Ovary (tissue), 9 donors: Measurements from ENCODE around the gene CHCHD6. TPM values are rescaled to one million over a fixed set of nuclear protein-coding genes. Genes with fewer than 3 reads are reported as not detected.

Experiments used
- DNase-seq, 5 donors: peaks; one replicate each; pipeline ENCODE4 v3.0.0-alpha.2; 2019 to 2020
- H3K27ac ChIP-seq, 2 donors: fragments of 200-600 bp; one replicate each; pipeline versions ENCODE4 v1.5.1 to v1.8.0; 2019 to 2022
- H3K27me3 ChIP-seq: fragments of 200-600 bp; one replicate; pipeline ENCODE4 v1.8.0; 2022
- H3K36me3 ChIP-seq: fragments of 200-600 bp; sonication (generic); one replicate; pipeline ENCODE4 v1.5.1; 2019
- H3K4me1 ChIP-seq: one replicate; pipeline ENCODE4 v1.8.1; 2013; ENCODE audit warnings: mild to moderate bottlenecking, moderate library complexity; ENCODE audit not compliant: insufficient read depth
- H3K4me3 ChIP-seq: fragments of 200-600 bp; sonication (generic); one replicate; pipeline ENCODE4 v1.5.1; 2017
- H3K9me3 ChIP-seq, 2 donors: fragments of 200-600 bp in 1 of 2; sonication (generic) in 1 of 2; one replicate each; pipeline versions ENCODE4 v1.5.1 to v1.8.1; 2013 to 2019; ENCODE audit warnings: mild to moderate bottlenecking in 1 of 2, moderate library complexity in 1 of 2
- CTCF ChIP-seq, 3 donors: fragments of 450-650 bp in 2 of 3; fragments of 200-600 bp in 1 of 3; IDR thresholded peaks; one replicate each; pipeline versions ENCODE4 v1.5.1 to v1.8.0; 2016 to 2022; ENCODE audit warnings: antibody characterized with exemption in 3 of 3, mild to moderate bottlenecking in 1 of 3
- EP300 ChIP-seq: sonication (generic); formaldehyde crosslinking; IDR thresholded peaks from one replicate; pipeline ENCODE4 v1.6.1; 2017; ENCODE audit warnings: antibody characterized with exemption
- POLR2A ChIP-seq: fragments of 450-650 bp; IDR thresholded peaks from one replicate; pipeline ENCODE4 v1.6.1; 2017; ENCODE audit warnings: antibody characterized with exemption, mild to moderate bottlenecking, moderate library complexity
- WGBS, 3 donors: extraction: QIAGEN DNeasy Blood & Tissue Kit in 1 of 3; methylation state at CpG; one replicate each; pipeline versions ENCODE4 v1.1.5 to v1.1.7; 2013 to 2017; 5-methylcytosine and 5-hydroxymethylcytosine counted together
- intact Hi-C, 4 donors: fragments of 100-400 bp; cut with DNase I; formaldehyde crosslinking; loops; one replicate each; pipeline versions ENCODE4 v1.11.0 to v1.15.1; 2022 to 2023
- polyA plus RNA-seq, 2 donors: library from polyadenylated mRNA; stranded (reverse); fragments of 200-250 nt in 1 of 2; fragments of 350-450 nt in 1 of 2; fragmentation: Illumina TruSeq in 1 of 2; extraction: RNeasy Lipid Tissue Mini Kit (QIAGEN cat#74804) in 1 of 2; gene quantifications; one replicate each; pipeline ENCODE4 v1.2.3, GENCODE V29; 2013 to 2014
- total RNA-seq, 7 donors: library from RNA; depleted of rRNA in 2 of 7; stranded (reverse); fragments of >200 nt in 2 of 7; fragmentation: NEBNext Ultra II Directional in 3 of 7; extraction: Animal tissue kit (Norgen Biotek cat#: 25700) in 3 of 7; gene quantifications; one replicate each; pipeline versions ENCODE4 v1.1.0 to v1.2.4, GENCODE V29; 2016 to 2023
- donor health status: DM: no; HTN: no; CAD: no; lungs with moderate emphysema.
- donor health status: DM: no; HTN: no; CAD: no.
- donor health status: Bipolar disorder and iron deficiency.
- donor health status: DM: yes; HTN: yes; CAD: no.
- donor health status: DM: no; HTN: no; CAD: no.
- donor health status: DM: yes; HTN: yes; CAD: no.

Gene CHCHD6
- total and polyA plus RNA-seq, 9 donors: 8.5 to 24.6 (median 19.5) TPM

- Histone ChIP-seq H3K27ac (no peak overlapping the region), H3K4me1 (peaks cover 5% of the 10 kb centered on the region), H3K27me3 (no peaks in the 10 kb centered on the region), H3K4me3 (no peak overlapping the region), H3K36me3 (no peaks in the 10 kb centered on the region), H3K9me3 (no peaks in the 10 kb centered on the region)
- WGBS, 3 donors: 87 to 91% (median 91%) methylated on average over 8 of the region's 8 CpGs
- TF ChIP-seq POLR2A (no peak), EP300 (no peak), CTCF (IDR thresholded peaks at IDR 0.05) (no peak)
- intact Hi-C loops: loop anchor here in 1 of 4 donors (10.0 kb wide), 1 partner anchor 552 kb away; no protein-coding TSS in a partner anchor
- no peak for DNase-seq
These were observed 288.7 kb downstream of the CHCHD6 start for GRCh38 chr3:126992776-126993175.

GRCh38 chr3:126993436-126993835 is 289.4 kb downstream of the CHCHD6 start:
- H3K4me1 ChIP-seq: peaks cover 5% of the 10 kb centered on the region
- DNase-seq: no peak
- no peak overlapping the region for H3K27ac ChIP-seq
- H3K4me3 ChIP-seq: no peak overlapping the region
- no peak for TF ChIP-seq CTCF (IDR thresholded peaks at IDR 0.05)
- no peak for TF ChIP-seq EP300
- TF ChIP-seq POLR2A: no peak
- H3K9me3 ChIP-seq: no peaks in the 10 kb centered on the region
- 89 to 92% (median 89%) methylated on average over 9 of the region's 9 CpGs for WGBS, 3 donors
- intact Hi-C loops: loop anchor here in 1 of 4 donors (10.0 kb wide), 1 partner anchor 551 kb away; no protein-coding TSS in a partner anchor
- no peaks in the 10 kb centered on the region for H3K27me3 ChIP-seq
- H3K36me3 ChIP-seq: no peaks in the 10 kb centered on the region

GRCh38 chr3:126994661-126995245 is 290.7 kb downstream of the CHCHD6 start:
- peak overlapping the region; percentile 3 to 61 for H3K27ac ChIP-seq
- TF ChIP-seq CTCF (IDR thresholded peaks at IDR 0.05) (no peak), EP300 (no peak), POLR2A (no peak)
- H3K4me1 ChIP-seq: peaks cover 8% of the 10 kb centered on the region
- no peak for DNase-seq
- intact Hi-C loops: loop anchor here in 2 of 4 donors (5.0 to 10.0 kb wide), 2 partner anchors 242 to 550 kb away; no protein-coding TSS in a partner anchor
- no peaks in the 10 kb centered on the region for H3K36me3 ChIP-seq
- H3K9me3 ChIP-seq: no peaks in the 10 kb centered on the region
- 40 to 51% (median 51%) methylated on average over 10 of the region's 10 CpGs for WGBS, 3 donors
- H3K27me3 ChIP-seq: no peaks in the 10 kb centered on the region
- H3K4me3 ChIP-seq: no peak overlapping the region

- no peak for DNase-seq
- H3K36me3 ChIP-seq: no peaks in the 10 kb centered on the region
- H3K27ac ChIP-seq: no peak overlapping the region
- no peak overlapping the region for H3K4me3 ChIP-seq
- intact Hi-C loops: loop anchor here in 2 of 4 donors (5.0 to 10.0 kb wide), 2 partner anchors 243 to 549 kb away; no protein-coding TSS in a partner anchor
- TF ChIP-seq CTCF (IDR thresholded peaks at IDR 0.05): no peak
- no peak for TF ChIP-seq POLR2A
- TF ChIP-seq EP300: no peak
- H3K4me1 ChIP-seq: peaks cover 8% of the 10 kb centered on the region
- no peaks in the 10 kb centered on the region for H3K27me3 ChIP-seq
- no peaks in the 10 kb centered on the region for H3K9me3 ChIP-seq
- WGBS, 3 donors: 67 to 85% (median 84%) methylated on average over 9 to 12 of the region's 12 CpGs
These were observed 291.3 kb downstream of the CHCHD6 start for GRCh38 chr3:126995254-126995780.
